A204.1 (cell line): ENCODE results near the gene SMPD3.

Experiments used
- FAIRE-seq: peaks from 2 replicates; lab custom pipeline; 2012; peaks lifted over from hg19 to GRCh38; lab: Jason Lieb, UNC

The SMPD3 gene

GRCh38 chr16:68354816-68355215, 93.5 kb downstream of the SMPD3 start:
- FAIRE-seq, result no peak

GRCh38 chr16:68353366-68353765, 94.9 kb downstream of the SMPD3 start:
- no peak for FAIRE-seq

- no peak for FAIRE-seq
These were observed 96.3 kb downstream of the SMPD3 start for GRCh38 chr16:68351991-68352431.

GRCh38 chr16:68351463-68351862, 96.8 kb downstream of the SMPD3 start:
- no peak for FAIRE-seq

- FAIRE-seq, result no peak
These were observed 97.4 kb downstream of the SMPD3 start for GRCh38 chr16:68350813-68351350.

GRCh38 chr16:68349838-68350410, 98.4 kb downstream of the SMPD3 start:
- no peak for FAIRE-seq

DNA sequence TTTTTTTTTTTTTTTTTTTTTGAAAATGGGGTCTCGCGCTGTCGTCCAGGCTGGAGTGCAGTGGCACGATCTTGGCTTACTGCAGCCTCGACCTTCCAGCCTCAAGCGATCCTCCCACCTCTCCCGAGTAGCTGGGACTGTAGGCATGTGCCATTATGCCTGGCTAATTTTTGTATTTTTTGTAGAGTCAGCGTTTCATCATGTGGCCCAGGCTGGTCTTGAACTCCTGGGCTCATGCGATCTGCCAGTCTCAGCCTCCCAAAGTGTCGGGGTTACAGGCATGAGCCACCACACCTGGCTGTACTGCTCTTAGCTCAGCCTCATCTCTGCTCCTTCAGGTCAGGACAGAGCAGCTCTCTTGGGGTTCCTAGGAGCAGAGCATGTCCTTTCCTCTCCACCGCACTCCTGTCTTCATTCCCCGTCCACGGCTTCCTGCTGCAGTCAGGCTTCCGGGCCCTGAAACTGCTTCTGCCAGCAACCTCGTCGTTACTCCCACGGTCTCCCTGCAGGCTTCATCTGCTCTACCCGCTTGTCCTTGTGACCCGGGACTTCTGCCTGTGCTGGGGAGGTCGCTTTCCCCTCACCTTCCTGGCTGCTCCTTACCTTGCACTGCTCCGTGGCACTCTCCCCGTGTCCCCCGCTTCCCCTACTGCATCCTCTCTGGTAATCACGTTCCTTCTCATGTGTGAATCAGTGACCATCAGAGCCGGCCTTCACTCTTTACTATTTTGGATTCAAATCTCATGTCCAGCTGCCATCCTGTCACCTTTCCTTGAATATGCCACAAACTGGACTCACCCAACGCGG, 99.5 kb downstream of the SMPD3 start:
- no peak for FAIRE-seq

DNA sequence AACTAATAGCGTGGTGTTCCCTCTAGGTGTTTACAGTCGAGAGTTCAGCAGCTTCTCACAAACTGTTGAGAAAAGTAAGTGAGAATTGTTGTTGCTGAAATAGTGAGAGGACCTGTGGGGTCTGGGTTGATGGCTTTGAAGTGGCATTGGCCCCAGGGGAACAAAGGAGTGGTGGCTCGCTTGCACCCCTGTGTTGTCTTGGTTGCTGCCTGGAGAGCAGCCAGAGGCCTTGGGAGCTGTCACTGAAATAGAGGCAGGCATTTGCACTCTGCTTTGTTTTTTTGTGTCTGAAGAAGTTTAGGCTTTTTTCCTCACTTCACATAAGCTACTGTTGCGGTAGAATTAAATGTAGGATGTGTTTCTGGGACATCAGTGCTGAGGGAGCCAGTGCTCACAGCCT, 100.7 kb downstream of the SMPD3 start:
- no peak for FAIRE-seq

- FAIRE-seq, result no peak
These were observed 101.3 kb downstream of the SMPD3 start for GRCh38 chr16:68346892-68347480.

DNA sequence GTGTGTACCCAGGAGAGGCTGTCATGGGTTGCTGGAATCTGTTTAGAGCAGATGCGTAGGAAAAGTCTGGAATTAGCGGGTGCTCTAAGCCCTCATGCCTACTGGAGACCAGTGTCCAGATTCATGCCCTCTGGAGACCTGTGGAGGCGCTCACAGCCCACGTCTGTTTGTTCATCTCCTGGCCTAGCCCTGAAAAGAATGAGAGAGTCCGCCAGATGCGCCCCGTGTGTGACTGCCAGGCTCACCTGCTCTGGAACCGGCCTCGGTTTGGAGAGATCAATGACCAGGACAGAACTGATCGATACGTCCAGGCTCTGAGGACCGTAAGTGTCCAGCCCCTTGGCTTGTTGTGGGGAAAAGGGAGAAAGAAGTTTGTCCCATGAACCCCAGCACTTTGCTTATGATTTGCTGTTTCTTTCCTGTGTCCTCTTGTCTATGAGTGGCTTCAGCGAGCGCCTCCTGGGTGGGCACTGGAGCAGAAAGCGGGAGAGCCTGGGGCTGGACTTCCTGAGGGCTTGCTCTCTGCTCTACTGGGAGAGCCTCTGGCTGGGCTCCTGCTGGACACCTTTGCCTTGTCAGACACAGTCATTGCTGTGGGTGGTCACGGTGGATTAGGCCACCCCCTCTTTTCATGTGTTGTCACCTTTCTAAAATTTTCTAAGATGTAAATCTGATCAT, 102.2 kb downstream of the SMPD3 start:
- no peak for FAIRE-seq

GRCh38 chr16:68345351-68345810, 102.9 kb downstream of the SMPD3 start:
- no peak for FAIRE-seq

- no peak for FAIRE-seq
These were observed 104.1 kb downstream of the SMPD3 start for GRCh38 chr16:68344252-68344651.

GRCh38 chr16:68343137-68343536, 105.2 kb downstream of the SMPD3 start:
- FAIRE-seq, result no peak

DNA sequence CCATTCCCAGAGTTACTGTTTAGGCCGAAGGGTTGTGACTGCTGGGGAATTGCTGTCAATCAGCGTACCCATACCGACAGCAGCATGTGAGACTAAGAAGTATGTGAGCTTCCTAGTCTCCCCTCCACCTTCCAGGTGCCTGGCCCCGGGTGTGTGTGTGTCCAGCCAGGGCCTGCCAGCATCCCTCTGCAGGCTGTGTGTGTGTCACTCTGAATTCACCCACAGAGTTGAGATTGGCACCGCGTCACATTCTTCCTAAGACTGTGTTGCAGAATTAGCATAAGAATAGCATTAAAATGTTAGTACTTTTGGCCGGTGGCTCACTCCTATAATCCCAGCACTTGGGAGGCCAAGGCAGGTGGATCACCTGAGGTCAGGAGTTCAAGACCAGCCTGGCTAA, 105.7 kb downstream of the SMPD3 start:
- FAIRE-seq, result no peak

DNA sequence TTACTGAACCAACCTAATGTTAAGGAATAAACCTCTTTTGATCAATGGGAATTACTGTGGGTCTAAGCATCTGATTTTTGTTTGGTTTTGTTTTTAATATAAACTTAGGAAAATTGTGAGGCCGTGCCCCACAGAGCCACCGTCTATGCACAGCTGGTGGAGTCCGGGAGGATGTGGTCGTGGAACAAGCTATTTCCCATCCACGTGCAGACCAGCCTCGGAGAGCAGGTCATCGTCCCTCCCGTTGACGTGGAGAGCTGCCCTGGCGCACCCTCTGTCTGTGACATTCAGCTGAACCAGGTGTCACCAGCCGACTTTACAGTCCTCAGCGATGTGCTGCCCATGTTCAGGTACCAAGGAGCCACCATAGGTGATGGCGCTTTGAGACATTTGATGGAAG, 109.1 kb downstream of the SMPD3 start:
- no peak for FAIRE-seq

GRCh38 chr16:68338326-68339119, 109.8 kb downstream of the SMPD3 start:
- no peak for FAIRE-seq

DNA sequence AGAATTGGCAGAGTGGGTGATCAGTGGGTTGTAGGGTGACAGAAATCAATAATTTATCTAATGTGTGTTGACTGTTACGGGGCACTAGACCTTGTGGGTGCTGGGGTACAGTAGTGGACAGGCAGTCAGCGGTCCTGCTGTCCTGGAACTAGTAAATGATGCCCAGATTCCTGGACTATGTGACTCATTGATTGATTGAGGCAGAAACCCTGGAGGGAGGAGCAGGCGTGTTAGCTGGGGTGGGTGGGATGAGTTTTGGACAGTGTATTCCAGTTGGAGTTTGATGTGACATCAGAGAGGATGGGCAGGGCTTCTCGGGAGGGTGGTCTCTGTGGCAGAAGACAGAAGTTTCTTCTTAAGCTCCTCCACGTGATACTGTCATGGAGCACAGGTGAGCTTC, 113.1 kb downstream of the SMPD3 start:
- no peak for FAIRE-seq

DNA sequence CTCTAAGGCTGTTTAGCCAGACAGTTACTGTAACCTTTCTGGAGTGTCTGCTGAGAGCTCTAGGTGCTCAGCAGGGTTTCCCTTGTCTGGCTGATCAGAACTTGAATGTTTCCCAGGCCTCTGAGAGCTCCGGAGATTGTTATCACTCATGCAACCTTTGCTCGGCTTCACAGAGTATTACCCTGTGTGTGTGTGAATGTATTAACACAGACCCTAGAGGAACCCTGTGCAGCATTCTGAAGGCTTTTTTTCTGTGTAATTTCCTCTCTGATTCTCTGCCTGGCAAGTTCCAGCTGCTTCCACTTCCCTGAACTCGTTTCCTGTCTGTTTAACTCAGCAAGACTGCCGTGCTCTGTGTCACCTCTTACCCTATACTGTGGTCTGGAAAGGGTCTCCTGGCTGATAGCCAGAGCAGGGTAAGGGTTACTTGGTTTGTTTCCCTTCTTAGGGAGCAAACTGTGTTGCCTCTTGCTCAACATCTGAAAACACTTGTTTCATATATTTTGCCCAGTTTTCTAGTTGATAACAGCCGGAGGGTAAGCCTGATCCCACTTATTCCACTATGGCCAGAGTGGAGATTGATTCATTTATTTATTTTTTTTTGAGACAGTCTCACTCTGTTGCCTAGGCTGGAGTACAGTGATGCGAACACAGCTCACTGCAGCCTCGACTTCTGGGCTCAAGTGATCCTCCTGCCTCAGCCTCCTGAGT, 115.7 kb downstream of the SMPD3 start:
- no peak for FAIRE-seq

DNA sequence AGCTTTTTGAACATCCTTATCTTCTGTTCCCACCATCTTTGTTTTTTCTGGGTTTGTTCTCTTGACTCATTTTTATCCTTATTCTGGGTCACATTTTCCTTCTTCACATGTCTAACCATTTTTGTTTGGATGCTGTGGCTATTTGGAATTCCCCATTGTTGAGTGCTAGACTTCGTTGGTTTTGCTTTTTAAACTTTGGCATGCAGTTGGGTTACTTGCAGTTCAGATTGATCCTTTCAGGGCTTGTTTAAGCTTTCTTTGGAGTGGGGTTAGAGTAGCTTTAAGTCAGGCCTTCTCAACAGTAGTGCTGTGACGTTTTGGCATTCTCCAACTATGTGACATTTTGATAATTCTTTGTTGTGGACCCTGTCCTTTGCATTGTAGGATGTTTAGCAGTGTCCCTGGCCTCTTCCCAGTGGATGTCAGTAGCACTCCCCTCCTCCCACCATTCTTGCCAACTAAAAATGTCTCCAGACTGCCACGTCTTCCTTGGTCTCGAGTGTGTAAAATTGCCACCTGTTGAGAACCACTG, 116.4 kb downstream of the SMPD3 start:
- no peak for FAIRE-seq

- no peak for FAIRE-seq
These were observed 119.4 kb downstream of the SMPD3 start for GRCh38 chr16:68328860-68329390.
